ENCODE results near the gene GPR146.
"Not testable (repeated sequence)": the region's sequence is repeated elsewhere in the genome, so short reads cannot be mapped to it uniquely, and the experiment has no call there.

The GPR146 gene, protein sequence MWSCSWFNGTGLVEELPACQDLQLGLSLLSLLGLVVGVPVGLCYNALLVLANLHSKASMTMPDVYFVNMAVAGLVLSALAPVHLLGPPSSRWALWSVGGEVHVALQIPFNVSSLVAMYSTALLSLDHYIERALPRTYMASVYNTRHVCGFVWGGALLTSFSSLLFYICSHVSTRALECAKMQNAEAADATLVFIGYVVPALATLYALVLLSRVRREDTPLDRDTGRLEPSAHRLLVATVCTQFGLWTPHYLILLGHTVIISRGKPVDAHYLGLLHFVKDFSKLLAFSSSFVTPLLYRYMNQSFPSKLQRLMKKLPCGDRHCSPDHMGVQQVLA

DNA sequence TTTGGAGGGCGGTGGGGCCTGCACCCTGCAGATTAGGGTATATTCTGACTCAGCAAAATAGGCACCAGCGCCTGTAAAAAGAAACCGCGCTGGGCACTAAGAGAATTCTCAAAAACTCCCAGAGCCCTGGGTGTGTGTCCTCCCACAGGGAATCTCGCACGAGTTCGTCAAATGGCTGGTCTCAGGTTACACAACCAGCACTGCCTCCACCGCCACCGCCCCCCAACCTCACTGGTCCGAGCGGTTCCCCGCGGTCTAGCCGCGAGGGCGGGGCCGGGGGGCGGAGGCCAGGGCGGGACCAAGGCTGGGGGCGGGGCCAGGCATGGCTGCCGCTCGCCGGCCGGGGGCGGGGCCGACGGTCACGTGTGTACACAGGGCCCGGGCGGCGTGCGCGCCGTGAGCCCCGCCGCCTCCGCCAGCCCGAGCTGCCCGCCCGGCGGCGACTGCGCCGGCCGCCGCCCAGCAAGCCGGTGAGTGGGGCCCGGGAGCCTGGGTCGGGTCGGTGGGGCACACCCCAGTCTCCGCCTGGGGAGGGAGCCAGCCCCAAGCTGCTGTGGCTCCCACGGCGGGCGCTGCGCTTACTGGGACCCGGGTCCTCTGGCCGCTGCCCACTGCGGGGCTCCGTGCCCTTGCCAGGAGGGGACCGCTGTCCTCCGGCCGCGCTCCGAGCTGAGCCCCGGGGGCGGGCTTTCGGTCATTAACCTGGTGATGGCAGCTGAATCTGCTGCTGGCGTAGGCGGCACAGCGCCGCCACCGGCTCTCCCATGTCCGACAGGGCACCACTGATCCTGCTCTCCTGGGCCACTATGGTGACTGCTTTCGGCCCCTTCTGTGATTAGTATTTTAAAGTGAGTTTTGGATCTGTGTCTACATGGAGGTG lies at the start of gene GPR146:
Gene GPR146, plus strand, starts transcription at position 358 of the 880 bp plus-strand sequence. CDS start 12,970 bp downstream, outside the sequence.
- peak; percentile 82 for DNase-seq (ENCODE audit: low read depth, low spot score)

DNA sequence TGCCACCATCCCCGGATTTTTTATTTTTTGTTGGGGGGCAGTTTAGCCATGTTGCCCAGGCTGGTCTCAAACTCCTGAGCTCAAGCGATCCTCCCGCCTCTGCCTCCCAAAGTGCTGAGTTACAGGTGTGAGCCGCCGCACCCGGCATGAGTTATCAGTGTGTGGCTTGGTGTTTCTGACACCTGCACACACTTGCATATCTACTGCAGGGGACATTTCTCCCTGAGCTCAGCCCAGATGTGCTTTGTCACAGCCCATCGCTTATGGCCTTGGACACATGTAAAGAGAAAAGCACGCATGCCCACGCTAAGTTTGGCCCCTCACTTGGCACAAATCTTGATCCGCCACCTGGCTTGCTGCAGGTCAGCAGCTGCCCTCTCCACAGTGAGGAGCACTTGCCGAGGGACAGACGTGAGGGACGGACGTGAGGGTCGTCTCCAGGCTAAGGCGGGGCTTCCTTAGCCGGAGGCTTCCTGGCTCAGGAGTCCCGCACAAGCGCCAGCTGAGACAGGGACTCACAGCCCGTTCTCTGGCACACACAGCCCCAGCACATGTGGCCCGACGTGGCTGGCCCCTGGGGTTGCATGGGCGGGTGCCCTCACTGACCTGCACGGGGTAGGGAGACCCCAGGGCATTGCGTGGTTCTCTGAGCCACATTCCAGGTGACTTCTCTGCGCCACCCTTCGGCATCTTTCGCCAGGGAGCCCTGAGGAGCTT lies 49.6 kb upstream of the GPR146 start:
- no peak for DNase-seq (ENCODE audit: low read depth, low spot score)

DNA sequence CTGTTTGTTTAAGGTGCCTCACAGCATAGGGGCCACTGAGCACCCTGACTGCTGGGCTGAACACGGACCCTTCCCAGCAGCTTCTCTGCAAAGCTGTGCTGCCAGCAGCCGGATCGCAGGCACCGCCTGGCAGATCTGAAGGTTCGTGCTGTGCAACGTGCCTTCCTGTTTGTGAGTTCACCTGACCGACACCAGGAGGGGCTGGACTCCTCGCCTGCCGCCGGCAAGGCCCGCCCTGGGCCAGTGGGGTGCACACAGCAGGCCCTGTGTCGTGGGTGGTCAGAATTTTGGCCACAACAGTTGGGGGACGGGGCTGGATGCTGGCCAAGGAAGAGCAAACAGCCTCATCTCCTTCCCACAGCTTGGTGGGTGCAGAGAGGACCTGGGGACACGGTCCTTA lies 48.8 kb upstream of the GPR146 start:
- no peak for DNase-seq (ENCODE audit: low read depth, low spot score)

DNA sequence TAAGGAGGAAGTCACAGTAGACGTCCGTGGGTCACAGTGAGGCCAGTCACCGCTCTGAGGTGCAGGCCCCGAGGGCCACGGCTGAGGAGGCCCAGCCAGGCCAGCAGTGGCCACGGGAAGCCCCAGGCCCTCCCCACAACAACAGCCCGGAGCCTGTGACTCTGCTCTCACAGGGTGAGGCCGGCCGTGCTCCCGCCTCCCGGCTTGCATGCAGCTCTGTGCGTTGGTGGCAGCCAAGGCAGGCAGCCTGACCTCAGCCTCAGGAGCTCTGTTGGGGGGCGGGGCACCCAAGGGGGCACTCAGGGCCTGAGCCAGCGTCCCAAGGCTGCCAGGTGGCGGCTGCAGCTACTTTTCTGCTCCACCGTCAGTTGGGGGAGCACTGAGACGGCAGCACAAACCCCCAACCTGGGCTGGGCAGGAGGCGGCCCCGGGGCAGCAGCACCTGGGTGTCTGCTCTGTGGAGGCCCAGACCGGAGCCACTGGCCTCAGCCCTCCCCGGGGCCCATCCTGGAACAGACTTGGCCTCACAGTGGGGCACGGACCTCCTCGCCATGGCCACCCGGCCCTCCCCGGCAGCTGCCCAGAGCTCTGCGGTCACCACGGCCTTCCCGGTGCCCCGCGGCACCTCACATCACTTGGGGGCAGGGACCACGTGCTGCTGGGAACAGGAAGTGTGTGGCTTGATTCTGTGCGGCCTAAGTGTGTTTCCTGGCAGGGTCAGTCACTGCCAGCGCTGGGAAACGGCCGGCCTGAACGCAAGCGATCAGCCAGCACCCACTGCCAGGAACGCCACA lies 48.1 kb upstream of the GPR146 start:
- no peak for DNase-seq (ENCODE audit: low read depth, low spot score)

DNA sequence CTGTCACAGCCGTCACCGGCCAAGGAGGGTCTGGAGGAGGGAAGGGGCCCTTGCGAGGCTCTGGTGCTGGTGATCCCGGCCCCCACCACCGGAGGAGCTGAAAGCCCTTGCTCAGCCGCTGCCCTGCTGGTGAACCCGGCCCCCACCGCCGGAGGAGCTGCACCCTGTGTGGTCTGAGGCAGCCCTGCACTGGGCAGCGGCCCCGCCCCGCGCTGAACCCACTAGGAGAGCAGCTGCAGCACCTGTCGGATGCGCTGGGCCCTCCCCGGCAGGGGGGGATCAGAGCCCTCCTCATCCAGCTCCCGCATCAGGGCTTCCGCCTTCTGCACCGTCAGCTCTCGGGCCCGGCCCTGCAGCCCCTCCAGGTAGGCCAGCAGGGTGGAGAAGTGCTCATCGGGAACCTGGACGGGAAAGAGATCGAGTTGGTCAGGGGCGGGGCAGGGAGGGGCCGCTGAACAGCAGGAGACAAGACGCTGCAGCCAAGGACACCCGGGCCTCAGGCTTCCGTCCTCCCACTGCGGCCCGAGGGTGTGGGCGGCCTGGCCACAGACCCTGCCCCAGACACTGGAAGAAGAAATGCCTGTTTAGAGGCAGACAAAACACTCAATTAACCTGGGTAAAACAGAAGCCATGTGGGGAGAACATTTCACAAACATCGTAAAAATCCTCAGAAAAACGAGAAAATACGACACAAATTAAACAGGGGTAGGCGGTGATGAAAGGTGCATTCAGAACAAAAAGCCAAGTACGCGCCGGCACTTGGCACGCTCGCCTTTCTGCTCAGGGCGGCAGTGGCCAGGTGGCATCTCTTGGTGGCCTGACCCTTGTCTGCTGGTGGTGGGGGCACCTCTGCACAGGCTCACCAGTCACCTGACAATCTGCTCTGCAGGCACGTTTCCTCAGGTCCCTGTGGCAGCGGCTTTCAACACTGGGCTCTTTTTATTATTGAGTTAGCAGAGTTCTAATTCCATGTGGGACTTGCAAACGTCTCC lies 46.6 kb upstream of the GPR146 start:
- no peak for DNase-seq (ENCODE audit: low read depth, low spot score)

DNA sequence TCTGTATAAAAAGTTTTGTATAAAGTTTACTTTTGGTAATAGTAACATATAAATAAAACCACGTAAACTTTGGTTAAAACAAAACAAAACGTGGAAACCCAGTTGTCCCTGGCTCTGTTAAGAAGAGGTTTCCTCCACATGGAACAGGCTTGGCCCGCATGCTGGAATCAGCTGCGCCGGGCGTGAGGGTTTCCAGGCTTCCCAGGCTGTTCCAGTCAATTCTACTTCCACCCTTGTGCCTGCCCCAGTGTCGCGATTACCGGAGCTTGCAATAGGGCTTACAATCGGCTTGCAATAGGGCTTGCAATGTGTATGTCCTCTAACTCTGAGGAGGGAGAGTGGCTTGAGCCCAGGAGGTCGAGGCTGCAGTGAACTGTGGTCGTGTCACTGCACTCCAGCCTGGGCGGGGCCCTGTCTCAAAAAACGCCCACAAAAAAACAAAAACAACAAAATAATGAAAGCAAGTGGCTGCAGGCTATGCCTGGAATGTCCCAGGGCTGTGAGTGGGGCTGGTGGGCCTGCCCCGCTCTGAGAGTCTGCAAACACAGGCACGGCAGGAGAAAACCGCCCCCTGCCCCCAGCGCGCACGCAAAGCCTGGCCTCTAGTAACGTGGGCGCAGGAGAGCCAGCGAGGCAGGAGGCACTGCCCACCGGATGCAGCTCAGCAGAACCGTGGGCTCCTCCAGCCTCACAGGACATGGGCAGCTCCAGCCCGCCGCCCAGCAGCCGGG lies 45.0 kb upstream of the GPR146 start:
- DNase-seq (ENCODE audit: low read depth, low spot score): no peak

DNA sequence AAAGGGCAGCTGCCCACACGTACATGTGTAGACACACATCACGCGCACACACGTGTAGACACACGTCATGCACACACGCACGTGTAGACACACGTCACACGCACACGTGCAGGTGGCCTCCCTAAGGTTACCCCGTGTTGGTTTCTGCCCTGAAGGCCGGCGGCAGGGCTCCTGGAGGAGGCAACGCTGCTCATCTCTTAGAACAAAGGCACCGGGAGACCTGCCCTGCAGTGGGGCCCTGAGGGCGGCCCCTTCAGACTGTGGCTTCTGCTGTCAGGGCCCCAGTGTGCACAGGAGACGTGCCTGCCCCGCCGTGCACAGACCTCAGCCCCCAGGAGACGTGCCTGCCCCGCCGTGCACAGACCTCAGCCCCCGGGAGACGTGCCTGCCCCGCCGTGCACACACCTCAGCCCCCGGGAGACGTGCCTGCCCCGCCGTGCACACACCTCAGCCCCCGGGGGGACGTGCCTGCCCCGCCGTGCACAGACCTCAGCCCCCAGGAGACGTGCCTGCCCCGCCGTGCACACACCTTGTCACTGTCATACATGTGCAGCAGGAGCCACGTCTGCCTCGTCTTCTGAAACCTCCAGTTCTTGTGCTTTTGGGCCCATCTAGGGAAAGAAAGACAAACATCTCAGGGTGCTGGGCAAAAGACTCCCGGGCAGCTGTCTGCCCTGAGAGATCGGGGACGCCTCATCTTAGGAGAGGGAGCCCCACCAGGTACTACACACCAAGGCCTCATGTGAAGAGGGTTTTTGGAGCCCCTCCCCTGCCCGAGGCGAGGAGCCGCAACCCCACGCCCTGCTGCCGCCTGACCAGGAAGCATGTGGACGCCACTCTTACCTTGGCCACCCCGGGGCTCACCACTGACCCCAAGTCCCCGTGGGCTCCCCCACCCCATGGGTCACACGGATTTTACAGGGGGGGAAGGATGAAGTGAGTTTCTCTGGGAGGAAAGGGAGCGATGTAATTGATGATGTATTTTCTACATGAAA lies 44.1 kb upstream of the GPR146 start:
- DNase-seq (ENCODE audit: low read depth, low spot score): no peak

DNA sequence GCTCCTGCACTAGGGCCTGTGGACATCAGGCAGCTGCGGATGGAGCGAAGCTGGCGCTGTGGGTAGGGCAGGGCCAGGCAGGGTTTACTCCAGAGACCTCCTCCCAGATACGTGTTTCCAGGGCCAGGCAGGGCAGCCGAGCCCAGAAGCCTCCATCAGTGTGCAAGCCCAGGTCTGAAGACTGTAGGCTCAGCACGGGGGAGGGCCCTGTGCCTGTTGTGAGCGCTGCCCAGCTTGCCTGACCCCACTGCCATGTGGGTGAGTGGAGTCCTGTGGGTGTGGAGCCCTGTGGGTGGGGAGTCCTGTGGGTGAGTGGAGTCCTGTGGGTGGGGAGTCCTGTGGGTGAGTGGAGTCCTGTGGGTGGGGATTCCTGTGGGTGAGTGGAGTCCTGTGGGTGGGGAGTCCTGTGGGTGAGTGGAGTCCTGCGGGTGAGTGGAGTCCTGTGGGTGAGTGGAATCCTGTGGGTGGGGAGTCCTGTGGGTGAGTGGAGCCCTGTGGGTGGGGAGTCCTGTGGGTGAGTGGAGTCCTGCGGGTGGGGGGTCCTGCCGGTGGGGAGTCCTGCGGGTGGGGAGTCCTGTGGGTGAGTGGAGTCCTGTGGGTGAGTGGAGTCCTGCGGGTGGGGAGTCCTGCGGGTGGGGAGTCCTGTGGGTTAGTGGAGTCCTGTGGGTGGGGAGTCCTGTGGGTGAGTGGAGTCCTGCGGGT lies 43.1 kb upstream of the GPR146 start:
- not testable (repeated sequence) for DNase-seq (ENCODE audit: low read depth, low spot score)

DNA sequence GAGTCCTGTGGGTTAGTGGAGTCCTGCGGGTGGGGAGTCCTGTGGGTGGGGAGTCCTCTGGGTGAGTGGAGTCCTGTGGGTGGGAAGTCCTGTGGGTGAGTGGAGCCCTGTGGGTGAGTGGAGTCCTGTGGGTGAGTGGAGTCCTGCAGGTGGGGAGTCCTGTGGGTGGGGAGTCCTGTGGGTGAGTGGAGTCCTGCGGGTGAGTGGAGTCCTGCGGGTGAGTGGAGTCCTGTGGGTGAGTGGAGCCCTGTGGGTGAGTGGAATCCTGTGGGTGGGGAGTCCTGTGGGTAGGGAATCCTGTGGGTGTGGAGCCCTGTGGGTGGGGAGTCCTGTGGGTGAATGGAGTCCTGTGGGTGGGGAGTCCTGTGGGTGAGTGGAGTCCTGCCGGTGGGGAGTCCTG lies 42.3 kb upstream of the GPR146 start:
- DNase-seq (ENCODE audit: low read depth, low spot score): not testable (repeated sequence)

DNA sequence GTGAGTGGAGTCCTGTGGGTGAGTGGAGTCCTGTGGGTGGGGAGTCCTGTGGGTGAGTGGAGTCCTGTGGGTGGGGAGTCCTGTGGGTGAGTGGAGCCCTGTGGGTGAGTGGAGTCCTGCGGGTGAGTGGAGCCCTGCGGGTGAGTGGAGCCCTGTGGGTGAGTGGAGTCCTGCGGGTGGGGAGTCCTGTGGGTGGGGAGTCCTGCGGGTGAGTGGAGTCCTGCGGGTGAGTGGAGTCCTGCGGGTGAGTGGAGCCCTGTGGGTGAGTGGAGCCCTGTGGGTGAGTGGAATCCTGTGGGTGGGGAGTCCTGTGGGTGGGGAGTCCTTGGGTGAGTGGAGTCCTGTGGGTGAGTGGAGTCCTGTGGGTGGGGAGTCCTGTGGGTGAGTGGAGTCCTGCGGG lies 41.9 kb upstream of the GPR146 start:
- DNase-seq (ENCODE audit: low read depth, low spot score): not testable (repeated sequence)

DNA sequence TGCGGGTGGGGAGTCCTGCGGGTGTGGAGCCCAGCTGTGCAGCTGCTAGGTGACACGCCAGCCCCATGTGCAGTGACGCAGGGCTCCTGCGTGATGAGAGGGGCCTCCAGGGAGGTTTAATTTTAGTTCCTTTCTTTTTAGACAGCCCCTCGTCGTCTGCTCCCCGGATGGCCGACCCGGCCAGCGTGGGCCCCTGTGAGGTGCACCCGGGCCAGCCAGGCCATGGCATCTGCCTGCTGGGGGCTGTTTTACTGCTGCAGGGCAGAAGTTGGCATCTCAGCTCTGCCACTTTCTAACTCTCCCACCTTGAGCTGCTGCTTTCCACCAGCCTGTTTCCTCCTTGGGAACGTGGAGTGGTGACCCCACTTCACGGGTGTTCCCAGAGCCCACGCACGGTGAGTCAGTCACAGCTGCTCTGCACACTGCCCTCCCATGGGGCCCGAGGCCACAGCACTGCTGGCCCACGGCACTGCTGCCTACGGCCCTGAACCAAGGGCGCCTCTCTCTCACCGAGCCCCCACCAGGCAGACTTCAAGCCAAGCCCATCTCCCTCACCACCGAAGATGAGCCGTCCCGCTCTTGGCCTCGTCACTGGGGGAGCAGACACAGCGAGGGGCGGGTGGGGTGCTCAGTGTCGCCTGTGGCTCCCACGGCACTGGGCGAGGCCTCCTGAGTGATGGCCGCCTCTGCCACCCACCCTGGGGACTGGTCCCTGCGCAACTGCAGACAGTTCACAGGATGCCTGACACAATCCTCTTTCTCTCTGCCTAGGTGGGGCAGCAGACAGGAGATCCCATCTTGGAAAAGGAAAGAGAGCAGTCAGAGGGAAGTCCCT lies 40.1 kb upstream of the GPR146 start:
- no peak for DNase-seq (ENCODE audit: low read depth, low spot score)

DNA sequence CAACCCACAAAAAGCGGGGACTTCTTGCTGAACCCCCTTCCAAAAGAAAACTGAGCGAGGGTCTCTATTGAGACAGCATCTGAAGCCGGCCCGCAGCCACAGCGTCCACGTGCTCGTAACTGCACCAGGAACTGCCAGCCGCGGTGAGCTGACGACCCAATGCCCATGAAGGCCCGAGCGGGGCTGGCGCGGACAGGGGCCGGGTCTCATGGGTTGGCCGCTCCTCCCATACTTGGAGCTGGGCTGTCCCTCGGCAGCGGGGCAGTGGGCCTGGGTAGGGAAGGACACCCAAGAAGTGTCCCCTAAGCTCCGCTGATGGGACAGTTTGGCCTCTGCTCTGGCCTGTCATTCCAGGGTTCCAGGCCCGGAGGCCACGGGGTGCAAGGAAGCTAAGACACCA lies 39.0 kb upstream of the GPR146 start:
- no peak for DNase-seq (ENCODE audit: low read depth, low spot score)

DNA sequence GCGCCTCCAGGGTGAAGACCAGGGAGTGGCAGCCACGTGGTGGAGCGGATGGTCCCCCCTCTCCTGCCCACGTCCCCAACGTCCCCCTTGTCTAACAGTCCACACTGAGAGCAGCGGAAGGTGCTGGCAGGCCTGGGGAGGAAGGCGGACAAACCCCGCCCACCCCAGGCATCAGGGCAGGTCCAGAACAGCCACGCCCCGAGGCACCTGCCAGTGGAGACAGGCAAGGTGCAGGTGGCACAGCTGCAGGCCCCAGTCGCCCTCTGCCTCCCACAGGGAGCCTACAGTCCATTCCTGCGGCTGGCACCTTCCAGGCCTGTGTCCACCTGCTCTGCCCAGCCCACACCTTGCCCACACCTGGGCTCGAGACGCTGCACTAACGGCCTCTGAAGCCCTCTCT lies 36.4 kb upstream of the GPR146 start:
- DNase-seq (ENCODE audit: low read depth, low spot score): no peak

DNA sequence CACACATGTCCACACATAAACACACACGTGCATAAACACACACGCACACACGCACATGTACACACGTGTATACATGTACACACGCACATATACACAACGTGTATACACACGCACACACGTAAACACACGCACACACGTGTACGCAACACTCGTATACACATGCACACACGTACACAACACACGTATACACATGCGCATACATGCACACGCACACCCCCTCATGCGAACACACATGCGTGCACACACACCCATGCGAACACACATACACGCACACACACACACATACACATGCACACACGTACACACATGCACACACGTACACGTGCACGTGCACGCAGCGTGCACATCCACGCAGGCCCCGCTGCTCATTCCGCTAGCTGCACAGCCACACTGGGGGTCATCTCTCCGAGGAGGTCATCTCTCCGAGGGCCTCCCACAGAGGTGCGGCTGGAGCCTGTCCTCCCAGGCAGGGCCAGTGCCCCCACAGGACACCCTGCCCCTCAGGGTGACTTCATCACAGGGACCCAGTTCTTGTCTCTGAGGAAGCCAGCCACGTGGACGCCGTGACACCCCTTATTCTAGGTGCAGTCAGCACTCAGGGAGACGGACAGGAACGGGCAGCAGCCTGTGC lies 35.5 kb upstream of the GPR146 start:
- no peak for DNase-seq (ENCODE audit: low read depth, low spot score)

DNA sequence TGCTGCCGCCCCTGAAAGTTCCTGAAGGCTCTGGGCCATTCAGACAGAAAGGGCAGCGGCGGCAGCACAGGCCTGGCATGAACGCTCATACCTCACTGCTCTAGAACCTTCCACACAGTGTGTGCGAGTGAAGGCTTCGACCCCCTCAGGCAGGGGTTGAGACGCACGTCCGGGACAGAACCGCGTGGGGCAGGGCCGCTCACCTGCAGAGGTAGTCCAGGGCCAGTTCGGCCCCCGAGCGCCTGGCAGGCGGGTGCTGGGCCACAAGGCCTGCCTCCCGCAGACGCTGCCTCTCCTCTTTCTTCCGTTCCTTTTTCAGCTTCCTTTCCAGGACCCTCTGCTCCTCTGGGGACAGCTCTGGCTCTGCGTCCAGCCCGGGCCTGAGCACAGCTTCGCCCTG lies 34.6 kb upstream of the GPR146 start:
- no peak for DNase-seq (ENCODE audit: low read depth, low spot score)

DNA sequence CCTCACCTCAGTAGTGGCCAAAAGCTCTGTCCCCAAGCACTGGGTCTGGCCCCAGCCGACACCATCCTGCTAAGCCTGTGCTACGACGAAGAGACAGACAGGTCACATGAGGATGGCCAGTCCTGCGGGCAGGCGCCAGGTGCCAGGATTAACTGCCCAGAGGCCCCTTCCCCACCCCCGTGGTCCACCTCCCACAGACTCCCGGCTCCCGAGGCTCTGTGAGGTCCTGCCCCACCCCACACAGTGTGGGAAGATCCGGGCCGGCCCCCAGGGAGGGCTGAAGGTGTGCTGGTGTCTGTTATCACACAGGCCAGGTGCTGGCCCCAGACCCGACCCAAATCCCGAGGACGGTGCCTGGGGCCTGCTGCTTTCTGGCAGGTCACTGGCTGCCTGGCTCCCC lies 34.1 kb upstream of the GPR146 start:
- no peak for DNase-seq (ENCODE audit: low read depth, low spot score)

Data from brain pericyte (primary cell).